ENCODE results near the gene GSS.

GRCh38 chr20:34986311-34987287 is 31.0 kb upstream of the GSS start:
- TF ChIP-seq POLR2A (IDR thresholded peaks at IDR 0.05) (no peak), CTCF (IDR thresholded peaks at IDR 0.05) (no peak), EP300 (IDR thresholded peaks at IDR 0.05) (no peak)
